Activated T-cell treated with anti-CD3 and anti-CD28 coated beads, Interleukin-2, amount 50 U/mL, for 1 hour (primary cell): ENCODE data around the gene PFKFB2.

Experiments
- DNase-seq: peaks from one replicate; pipeline ENCODE4 v3.0.0-alpha.2; 2020

The PFKFB2 gene

DNA sequence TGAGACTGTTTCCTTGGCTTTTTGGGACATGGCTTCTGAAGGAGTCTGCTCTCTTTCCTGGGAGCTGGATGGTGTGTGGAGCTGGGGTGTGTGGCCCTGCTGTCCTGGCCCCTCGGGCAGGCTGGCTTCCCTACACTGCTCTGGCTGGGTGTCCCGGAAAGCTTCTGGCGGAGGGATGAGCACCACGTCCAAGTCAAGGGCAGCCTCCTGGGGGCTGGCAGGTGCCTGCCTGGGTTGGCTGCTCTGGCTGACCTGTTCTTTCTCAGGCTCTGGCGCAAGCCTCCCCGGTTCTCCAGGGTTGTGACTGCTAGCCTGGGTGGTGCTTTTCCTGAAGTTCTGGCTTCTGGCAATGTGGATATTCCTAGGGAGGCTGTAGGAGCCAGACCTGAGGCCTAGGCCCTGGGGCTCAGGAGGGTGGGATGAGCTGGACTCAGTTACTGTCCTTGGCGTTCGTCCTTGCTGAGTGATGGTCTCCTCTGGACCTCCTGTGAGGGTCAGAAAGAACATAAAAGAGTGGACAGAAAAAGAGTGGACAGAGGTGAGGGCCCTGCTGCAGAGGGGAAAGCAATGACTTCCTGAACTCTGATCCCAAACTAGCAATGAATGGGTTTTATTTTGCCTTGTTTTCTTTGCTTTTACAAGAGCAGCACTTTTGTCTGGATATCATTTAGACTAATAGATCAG is 29.9 kb upstream of the PFKFB2 start:
- no peak for DNase-seq

DNA sequence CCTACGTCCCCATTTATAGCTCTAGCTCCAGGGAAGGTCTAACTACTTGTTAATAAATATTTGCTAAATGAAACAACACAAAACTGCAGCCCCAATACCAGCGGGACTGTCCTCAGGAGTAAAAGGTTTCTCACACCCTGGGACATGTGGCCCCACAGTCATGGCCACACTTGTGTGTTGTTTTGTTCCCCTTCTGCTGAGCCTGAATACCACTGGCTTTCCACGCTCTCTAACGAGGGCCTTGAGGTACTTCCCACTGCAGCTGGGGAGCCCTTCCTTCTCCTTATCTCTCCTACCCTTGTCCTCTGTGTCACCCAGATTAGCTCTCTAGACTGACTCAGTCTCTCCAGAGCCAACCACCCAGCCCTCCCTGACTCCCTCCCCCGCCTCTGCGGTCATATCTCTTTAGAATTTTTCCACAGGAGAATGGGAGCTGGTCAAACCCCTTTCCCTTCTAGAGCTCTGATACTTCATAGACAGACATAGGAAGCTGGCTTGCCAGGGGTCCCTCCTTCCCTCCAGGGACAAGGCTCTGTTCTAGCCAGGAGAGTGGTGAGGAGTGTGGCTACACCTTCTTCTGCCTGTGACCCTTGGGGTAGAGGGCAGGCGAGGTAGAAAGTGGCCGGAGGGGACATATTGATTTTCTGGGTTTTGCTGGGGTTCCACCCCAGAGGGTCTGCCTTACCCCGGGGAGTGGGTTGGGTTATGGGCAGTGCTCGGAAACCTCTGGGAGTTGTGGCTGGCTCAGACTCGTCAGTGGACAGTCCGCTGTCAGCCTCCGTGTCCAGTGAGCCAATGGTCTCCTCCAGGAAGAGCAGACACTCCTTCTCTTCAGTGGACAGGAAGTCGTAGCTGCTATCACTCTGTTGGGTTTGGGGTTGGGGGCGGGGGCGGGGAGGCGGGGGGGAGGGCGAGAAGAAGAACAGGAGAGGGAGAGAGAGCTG is 28.6 kb upstream of the PFKFB2 start:
- DNase-seq, result no peak

DNA sequence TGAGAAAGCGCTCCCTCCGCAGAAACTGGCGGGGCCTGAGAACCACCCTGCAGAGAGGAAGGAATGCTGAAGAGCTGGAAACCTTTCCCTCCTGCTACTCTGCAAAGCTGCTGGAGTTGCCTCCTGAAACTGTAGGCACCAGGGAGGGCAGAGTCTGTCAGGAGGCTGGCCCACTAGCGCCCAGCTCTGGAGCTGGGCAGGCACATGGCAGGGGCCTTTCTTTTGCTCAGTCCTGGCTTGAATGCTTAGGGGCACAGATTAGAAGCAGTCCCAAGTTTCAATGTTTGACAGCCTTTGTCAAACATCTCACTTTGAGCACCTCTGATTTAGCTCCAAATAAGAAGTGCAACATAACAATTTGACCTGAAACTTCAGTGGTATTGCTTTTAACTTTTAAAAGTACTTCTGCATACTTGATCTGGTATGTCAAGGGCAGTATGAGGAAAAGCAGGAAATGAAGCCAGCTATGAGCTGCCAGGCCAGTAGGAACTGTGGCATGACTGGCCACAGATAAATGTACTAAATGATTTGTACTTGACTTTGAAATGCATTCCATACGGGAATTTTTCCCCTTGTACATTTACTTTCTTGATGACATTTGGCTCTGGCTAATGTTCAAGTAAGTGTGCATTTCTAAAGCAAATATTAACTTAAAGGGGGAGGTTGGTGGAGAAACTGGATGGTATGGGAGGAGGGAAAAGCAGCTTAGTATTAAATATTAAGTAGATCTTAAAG is 27.8 kb upstream of the PFKFB2 start:
- DNase-seq, result no peak

- DNase-seq, result no peak
These were observed 27.0 kb upstream of the PFKFB2 start for GRCh38 chr1:207026104-207026534.

GRCh38 chr1:207027206-207027777 is 25.8 kb upstream of the PFKFB2 start:
- no peak for DNase-seq

GRCh38 chr1:207027921-207028320 is 25.2 kb upstream of the PFKFB2 start:
- DNase-seq, result no peak

DNA sequence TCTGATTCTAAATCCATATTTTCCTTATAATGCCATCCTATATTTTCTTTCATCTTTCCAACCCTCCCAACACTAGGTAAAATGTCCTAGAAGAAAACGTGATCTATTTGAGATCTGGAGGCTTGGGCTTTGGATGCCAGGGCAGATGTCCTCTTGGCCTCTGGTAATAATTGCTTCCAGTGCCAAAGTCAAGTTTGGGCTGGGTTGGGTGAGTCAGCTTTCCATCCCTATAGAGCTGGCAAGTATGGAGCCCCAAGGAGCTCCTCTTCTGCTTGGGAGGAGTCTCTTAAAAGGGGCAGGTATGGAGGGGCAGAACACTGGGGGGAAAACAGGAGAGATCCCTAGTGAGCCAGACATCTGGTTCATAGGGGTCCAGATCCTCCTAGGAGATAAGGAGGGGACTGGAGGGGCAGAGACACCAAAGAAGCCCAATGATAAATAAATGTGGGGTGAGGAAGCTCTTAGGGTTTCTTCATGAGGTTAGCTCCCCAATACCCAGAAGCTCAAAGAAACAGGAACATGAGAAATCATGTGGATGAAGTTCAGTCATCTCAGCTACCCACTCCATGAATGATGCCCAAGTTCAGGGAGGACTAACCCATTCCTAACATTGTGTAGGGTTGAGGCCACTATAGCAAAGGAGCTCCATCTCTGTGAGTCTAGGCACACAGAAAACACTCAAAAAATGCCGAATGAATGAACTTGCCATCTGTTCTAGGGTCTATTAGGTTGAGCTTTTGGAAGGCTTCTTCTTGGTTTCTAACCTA is 24.0 kb upstream of the PFKFB2 start:
- no peak for DNase-seq

DNA sequence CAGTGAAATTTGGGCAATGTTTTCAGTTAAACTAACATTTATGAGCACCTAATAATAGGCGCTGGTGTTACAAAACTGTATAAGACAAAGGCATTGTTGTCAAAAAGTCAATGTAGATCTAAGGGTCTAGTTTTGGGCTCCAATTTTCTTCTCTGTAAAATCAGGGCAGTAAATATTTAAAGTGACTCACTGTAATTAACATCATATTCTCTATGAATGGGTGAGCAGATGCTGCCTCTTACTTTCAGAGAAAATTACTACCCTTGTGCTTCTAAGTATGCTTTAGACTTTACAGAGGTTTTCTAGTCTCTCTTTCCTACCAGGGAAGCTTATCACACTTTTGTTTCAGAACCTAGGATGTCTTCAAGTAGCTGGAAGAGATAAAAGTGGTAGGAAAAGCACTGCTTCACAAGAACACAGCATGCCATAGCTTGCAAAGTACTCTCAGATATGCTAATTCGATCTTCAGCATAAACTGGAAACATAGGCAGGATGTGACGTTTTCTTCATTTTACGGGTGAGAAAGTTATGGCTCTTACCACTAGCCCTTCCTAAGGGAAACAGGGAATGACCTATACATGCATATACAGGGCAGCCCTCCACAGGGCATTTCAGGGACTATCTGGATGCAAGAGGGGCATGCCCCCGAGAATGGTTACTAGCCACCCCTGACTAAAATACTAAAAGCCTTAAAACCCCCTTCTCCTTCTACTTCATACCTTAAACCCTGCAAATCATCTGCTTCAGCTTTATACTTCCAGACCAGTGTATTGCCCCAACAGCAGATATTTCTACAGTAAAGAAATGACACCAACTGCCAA is 23.2 kb upstream of the PFKFB2 start:
- no peak for DNase-seq

DNA sequence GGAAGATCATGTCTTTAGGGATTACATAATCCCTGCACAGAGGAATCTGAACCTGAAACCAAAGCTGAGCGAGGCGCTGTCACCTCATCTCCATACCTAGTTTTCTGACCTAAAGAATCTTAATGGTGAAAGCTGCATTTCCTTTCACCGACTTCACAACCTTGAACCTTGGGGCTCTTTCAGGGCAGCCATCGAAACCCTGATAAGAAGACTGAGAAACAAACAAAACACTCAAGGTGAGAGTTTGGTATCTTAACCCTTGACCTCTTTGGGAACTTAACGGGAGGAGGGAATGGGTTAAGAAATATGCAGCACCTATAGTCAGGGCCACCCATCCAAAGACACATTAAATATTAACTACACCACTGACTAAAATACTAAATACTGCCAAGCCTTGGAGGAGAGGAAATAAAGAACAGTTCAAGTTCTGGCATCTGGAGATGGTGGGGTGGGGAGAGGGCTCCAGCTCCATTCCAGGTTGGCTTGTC is 22.5 kb upstream of the PFKFB2 start:
- no peak for DNase-seq

- no peak for DNase-seq
These were observed 22.1 kb upstream of the PFKFB2 start for GRCh38 chr1:207031016-207031415.

DNA sequence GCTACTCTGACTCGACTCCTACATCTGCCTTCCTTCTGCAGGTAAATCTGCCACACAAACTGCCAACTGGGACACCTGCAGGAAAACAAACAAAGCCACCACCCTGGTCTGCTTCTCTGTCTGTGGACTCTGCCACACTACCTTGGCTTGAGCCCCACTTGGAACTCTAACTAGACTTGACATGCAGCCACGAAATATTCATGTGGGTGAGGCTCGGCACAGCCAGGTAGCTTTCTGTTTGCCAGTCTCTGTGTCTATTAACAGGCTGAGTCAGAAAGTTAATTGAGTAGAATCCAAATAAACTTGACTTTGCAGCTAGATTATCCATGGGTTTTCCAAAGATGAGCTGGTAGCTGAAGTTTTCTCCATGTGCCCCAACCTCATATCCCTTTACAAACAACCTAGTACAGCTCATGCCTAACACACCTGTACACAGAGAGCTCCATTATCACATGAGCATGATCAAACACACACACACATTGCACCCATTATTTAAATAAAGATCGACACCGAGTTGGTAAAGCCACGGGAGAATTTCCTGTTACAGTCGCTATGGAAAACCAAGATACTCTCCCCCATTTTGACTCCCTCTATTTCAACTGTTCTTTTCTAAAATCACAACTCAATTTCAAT is 21.3 kb upstream of the PFKFB2 start:
- no peak for DNase-seq

DNA sequence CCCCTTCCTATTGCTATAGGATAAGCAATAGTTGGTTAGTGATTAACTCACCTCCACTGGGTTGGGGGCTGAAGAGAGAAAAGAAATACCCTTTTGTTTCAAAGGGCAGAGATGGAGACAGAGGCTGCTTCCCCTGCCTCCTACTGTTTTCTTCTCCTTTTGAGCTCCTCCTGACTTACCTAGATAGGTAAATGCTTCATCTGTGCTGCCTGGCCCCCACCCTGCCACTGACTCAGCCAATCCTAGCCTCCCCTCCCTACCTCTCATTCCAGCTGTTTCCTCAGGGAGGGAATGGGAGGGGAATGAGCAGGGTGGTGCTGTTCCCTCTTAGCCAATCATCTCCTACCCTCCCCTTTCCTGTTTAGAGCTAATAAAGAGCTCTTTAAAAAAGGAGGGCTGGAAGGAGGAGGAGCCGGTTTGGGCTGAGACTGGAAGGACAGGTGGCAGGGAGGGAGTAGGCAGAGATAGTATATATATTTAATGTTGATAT is 20.5 kb upstream of the PFKFB2 start, which contains the start of gene C1orf116:
TSS of gene C1orf116 (minus strand) at position 229 of the 490 bp plus-strand sequence. CDS start 5,158 bp downstream, outside the sequence.
- DNase-seq, result no peak

DNA sequence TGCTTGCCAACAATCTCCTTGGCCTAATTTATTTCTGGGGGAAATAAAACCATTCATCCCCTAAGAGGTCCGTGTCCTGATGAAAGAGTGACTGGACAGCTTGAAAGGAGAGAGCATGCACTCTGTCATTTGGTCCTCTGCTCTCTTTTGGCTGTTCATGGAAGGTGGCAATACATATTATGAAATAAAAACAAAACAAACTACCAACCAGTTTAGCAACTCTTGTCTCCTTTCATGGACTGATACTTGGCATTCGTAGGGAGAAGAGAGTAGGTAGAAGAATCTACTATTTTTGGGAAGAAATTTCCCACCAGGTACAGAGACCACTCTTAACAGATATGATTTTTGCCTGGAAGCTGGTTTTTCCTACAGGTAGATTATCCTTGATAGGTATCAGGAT is 19.8 kb upstream of the PFKFB2 start:
- DNase-seq, result no peak

GRCh38 chr1:207034208-207034607 is 18.9 kb upstream of the PFKFB2 start:
- no peak for DNase-seq

GRCh38 chr1:207034998-207035397 is 18.1 kb upstream of the PFKFB2 start:
- DNase-seq, result no peak

DNA sequence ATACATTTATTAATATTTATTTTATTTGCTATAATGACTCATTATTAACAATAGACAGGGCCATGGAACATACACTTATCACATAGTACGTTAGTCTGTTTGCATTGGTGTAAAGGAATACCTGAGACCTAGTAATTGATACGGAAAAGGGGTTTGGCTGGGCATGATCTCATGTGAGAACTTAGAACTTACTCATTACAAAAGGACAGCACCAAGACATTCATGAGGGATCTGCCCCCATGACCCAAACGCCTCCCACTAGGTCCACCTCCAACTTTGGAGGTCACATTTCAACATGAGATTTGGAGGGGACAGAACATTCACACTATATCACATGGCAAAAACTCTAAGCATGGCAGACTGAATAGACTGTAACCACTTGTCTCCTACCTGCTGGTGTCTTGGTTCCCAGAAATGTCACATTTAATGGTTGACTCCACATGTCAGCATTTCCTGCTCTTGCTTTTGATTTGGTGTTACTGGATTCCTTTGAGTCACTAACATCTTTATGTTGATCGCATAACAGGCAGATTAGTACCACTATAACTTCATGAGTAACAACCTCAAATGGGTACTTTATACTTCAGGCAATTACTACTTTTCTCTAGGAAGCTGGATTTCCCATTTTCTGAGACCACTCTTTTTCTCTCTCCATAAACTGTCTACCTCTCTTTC is 17.1 kb upstream of the PFKFB2 start:
- no peak for DNase-seq

GRCh38 chr1:207036865-207037264 is 16.2 kb upstream of the PFKFB2 start:
- DNase-seq, result no peak

- DNase-seq, result no peak
These were observed 13.5 kb upstream of the PFKFB2 start for GRCh38 chr1:207039380-207040180.

GRCh38 chr1:207040181-207040533 is 12.9 kb upstream of the PFKFB2 start:
- no peak for DNase-seq
